ENCODE measurements around the gene PAPLN.
"Not testable (repeated sequence)": the region's sequence is repeated elsewhere in the genome, so short reads cannot be mapped to it uniquely, and the experiment has no call there.

The PAPLN gene

GRCh38 chr14:73293782-73294781 is 56.8 kb downstream of the PAPLN start:
- DNase-seq = no peak

- DNase-seq = peak; percentile 4 to 58
Observed at GRCh38 chr14:73295198-73295796, 58.0 kb downstream of the PAPLN start.

- DNase-seq = no peak
Observed at GRCh38 chr14:73305499-73305898, 68.2 kb downstream of the PAPLN start.

- no peak for DNase-seq
Observed at GRCh38 chr14:73307261-73307660, 70.0 kb downstream of the PAPLN start.

GRCh38 chr14:73309207-73309606 is 71.9 kb downstream of the PAPLN start:
- not testable (repeated sequence) for DNase-seq

- no peak for DNase-seq
Observed at GRCh38 chr14:73311708-73312030, 74.4 kb downstream of the PAPLN start.

GRCh38 chr14:73312687-73313086 is 75.4 kb downstream of the PAPLN start:
- DNase-seq = no peak

GRCh38 chr14:73313151-73313550 is 75.8 kb downstream of the PAPLN start:
- DNase-seq = no peak

GRCh38 chr14:73323896-73324399 is 86.6 kb downstream of the PAPLN start:
- DNase-seq = no peak

All from CD4-positive, alpha-beta T cell treated with Interferon alpha-2 for 1 hour (primary cell).